Mucosa of descending colon (tissue), 3 donors: ENCODE data around the gene UNC93A. TPM values are rescaled to one million over a fixed set of nuclear protein-coding genes. Genes with fewer than 3 reads are reported as not detected.

Experiments
- ATAC-seq: fragments of 200-7000 bp; cut with Tn5 transposase; one replicate; pipeline ENCODE4 v1.9.1; 2020; ENCODE audit warnings: mild to moderate bottlenecking, moderate library complexity
- DNase-seq, 3 donors: peaks; one replicate each; pipeline ENCODE4 v3.0.0-alpha.2; 2020
- H3K36me3 ChIP-seq: fragments of 200-600 bp; one replicate; pipeline ENCODE4 v1.8.0; 2021; ENCODE audit warnings: low read depth, mild to moderate bottlenecking
- H3K4me1 ChIP-seq: fragments of 200-600 bp; one replicate; pipeline ENCODE4 v1.8.0; 2021; ENCODE audit warnings: low read depth, mild to moderate bottlenecking
- H3K4me3 ChIP-seq: fragments of 200-600 bp; one replicate; pipeline ENCODE4 v1.8.0; 2021; ENCODE audit warnings: mild to moderate bottlenecking
- H3K9me3 ChIP-seq: fragments of 200-600 bp; one replicate; pipeline ENCODE4 v1.8.0; 2021; ENCODE audit warnings: mild to moderate bottlenecking
- CTCF ChIP-seq: fragments of 200-600 bp; IDR thresholded peaks from one replicate; pipeline ENCODE4 v1.8.0; 2022; ENCODE audit warnings: antibody characterized with exemption, mild to moderate bottlenecking
- intact Hi-C, 2 donors: fragments of 100-400 bp; cut with DNase I in 1 of 2; cut with micrococcal nuclease in 1 of 2; formaldehyde crosslinking; loops; one replicate each; pipeline versions ENCODE4 v1.11.0 to v1.11.1; 2022; cut with DNase I, micrococcal nuclease
- total RNA-seq, 3 donors: library from RNA; stranded (reverse); fragmentation: NEBNext Ultra II Directional in 2 of 3; extraction: Animal tissue kit (Norgen Biotek cat#: 25700) in 2 of 3; gene quantifications; one replicate each; pipeline versions ENCODE4 v1.2.1 to v1.2.4, GENCODE V29; 2021 to 2023
- donor health status: DM: no; HTN: no; CAD: no; lungs with moderate emphysema.
- donor health status: DM: no; HTN: no; CAD: no.
- donor health status: DM: no; HTN: yes; CAD: no.

Gene UNC93A
- total RNA-seq, 3 donors from 2014 or later = 2.1 TPM; not detected in 2

DNA sequence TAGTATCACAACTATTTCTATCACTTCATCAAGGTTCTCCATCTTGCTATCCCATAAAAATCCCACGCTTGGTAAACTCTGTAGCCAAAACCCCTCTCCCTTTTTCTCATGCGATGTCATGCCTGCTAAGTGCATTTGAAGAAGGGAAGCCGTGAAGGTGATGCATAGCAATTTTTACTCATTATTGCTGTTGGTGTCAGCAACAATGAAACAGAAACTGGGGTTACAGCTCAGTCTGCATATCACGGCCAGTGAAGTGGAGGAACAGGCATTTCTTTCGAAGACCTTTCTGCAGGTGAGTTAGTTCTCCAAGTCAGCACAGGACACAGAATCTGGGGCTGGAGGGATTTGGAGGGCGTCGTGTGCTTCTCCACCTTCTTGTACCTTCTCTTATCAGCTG is 5.8 kb downstream of the UNC93A start:
- H3K9me3 ChIP-seq = no peaks in the 10 kb centered on the region
- DNase-seq (no peak), ATAC-seq (no peak)
- TF ChIP-seq CTCF = no peak
- H3K36me3 ChIP-seq = no peaks in the 10 kb centered on the region
- H3K4me1 ChIP-seq = no peaks in the 10 kb centered on the region
- intact Hi-C loops = no loop called here
- H3K4me3 ChIP-seq = no peak overlapping the region

DNA sequence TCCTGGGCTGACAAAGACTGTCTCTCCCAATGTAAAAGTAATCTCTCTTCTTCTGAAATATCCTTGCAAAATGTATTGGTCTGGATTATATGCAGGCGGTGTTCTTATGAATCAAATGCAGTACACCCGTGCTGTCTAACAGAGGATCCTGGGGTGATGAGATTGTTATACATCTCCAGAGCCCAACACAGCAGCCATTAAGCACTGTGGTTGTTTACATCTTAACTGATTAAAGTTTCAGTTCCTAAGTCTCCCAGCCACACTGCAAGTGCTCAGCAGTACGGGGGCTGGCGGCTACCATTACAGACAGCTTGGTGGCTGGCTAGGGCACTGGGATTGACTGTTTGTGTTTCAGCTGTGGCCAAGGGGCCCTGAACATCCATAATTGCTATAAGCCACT is 7.0 kb downstream of the UNC93A start:
- no peaks in the 10 kb centered on the region for H3K9me3 ChIP-seq
- no peak for TF ChIP-seq CTCF
- H3K4me1 ChIP-seq = no peaks in the 10 kb centered on the region
- no peak for ATAC-seq
- DNase-seq = no peak
- no peak overlapping the region for H3K4me3 ChIP-seq
- no peaks in the 10 kb centered on the region for H3K36me3 ChIP-seq
- intact Hi-C loops = no loop called here

DNA sequence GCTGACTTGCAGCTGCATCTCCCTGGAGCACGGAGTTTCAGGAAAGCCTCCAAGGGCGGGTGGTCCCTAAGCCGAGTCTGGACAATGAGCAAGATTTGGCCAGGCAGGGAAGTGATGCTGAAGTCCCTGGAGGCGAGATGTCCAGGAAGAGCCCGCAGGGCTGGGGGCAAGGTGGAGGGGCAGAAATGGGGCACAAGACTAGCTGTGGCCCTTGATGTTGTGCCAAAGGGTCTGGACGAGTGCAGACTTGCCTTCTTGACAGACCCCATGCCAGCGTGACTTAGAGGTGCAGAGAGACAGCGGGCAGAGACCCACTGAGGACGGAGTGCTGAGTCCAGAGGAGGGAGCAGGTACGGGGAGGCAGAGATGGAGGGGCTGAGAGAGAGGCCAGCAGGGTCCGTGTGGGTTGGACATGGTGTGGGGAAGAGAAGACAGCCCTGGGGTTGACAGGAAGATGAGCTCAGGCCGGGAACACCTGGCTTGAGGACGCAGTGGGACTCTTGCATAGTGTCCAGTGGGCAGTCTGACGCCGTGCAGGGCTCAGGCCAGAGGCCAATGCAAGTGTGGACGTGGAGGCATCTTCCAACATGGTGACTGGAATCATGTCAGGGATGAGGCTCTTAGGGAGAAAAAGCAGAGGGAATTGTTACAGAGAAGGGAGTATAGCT is 8.7 kb downstream of the UNC93A start:
- DNase-seq (no peak), ATAC-seq (no peak)
- intact Hi-C loops = no loop called here
- Histone ChIP-seq H3K36me3 (no peaks in the 10 kb centered on the region), H3K4me3 (no peak overlapping the region), H3K4me1 (no peaks in the 10 kb centered on the region), H3K9me3 (no peaks in the 10 kb centered on the region)
- TF ChIP-seq CTCF = no peak

DNA sequence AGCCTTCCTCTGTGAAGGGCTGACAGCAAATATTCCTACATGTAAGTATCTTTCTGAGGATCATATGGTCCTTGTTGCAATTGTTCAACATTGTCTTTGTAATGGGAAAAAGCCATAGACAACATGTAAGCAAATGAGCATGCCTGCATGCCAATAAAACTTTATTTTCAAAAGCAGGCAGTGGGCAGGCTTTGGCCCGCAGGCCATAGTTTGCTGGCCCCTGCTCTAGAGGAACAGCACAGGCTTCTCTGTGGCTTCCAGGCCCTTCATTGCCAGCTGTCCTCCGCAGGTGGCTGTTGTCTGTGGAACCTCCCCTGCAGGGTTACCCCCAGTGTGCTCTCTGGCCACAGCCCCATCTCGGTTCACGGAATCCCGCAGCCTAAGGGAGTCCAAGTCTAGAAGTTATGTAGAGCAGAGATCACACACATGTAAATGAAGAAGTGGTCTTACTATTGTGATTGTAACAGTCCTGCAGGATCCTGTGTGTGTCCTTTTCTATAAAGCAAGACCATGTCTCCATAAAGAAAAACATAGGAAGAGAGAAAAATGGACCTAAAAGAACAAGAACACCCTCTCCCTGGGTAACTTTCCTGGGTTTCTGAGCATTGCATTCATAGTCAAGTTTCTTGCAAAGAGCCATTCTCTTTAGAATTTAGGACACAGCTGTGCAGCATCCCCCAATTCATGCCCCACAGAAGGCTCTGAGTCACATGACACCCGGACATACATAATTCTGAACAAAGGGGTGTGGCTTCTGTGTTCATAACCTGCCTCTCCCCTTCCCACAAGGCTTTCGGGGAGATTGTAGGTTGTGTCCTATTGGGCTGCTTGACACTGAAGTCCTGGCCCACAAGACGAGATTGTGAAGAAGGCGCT is 10.0 kb downstream of the UNC93A start:
- intact Hi-C loops = no loop called here
- no peak for DNase-seq

GRCh38 chr6:167302074-167302473 is 11.0 kb downstream of the UNC93A start:
- Histone ChIP-seq H3K4me1 (no peaks in the 10 kb centered on the region), H3K4me3 (no peak overlapping the region), H3K9me3 (no peaks in the 10 kb centered on the region), H3K36me3 (no peaks in the 10 kb centered on the region)
- DNase-seq (no peak), ATAC-seq (no peak)
- intact Hi-C loops = no loop called here
- no peak for TF ChIP-seq CTCF

More for the DNA sequence above, 10.0 kb downstream of the UNC93A start:
- Histone ChIP-seq H3K4me3 (no peak overlapping the region), H3K4me1 (no peaks in the 10 kb centered on the region), H3K9me3 (no peaks in the 10 kb centered on the region), H3K36me3 (no peaks in the 10 kb centered on the region)
- ATAC-seq = no peak
- no peak for TF ChIP-seq CTCF
